Measurements from ENCODE around the gene SLC24A1.
A peak's percentile ranks its signal among the peaks of the same experiment; 100 is the strongest.

SLC24A1 gene

DNA sequence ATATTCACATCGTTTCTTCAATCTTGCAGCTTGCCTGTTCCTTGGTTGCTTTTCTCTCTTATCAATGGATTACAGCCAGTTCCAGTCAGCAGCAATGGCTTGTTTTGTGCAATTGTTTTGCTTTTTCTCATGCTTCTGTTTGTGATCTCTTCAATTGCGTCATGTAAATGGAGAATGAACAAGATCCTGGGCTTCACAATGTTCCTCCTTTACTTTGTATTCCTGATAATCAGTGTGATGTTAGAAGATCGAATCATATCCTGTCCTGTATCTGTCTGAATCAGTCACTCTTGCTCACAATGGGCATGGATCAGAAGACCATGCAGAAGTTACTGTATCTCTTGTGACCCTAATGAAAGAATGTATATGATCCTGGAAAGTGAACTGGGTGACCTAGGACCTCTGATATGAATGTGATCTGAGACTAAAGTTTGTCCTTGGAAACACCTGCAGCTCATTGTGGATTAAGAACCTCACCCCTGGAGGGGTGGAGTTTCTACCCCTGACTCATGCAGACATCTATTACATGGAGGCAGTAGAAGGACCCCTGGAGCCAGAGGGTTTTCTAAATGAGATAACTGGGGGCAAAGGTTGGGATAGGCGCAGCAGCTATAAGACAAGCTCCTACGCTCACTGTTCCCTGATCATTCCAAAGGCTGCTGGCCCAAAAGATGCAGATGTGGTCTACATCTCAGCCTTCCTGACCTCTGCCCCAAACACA is 32.2 kb downstream of the SLC24A1 start:
- no peak for DNase-seq

DNA sequence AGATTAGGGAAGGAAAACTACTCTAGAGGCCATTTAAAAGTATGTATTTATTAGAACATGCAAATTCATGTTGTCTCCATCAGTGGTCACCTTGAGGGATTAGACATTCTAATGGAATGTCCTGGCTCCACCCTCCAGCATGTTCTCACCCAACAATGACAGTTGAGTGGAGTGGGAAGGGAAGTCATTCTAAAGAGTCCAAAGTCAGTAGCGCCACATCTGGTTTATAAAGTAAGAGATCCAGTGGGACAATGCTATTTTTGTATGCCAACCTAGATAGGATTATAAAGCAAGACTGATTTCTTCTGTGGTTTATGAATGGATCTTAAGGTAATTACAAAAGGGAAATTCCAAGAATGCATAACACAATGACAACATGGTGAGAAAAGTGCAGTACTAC is 33.3 kb downstream of the SLC24A1 start:
- no peak for DNase-seq

DNA sequence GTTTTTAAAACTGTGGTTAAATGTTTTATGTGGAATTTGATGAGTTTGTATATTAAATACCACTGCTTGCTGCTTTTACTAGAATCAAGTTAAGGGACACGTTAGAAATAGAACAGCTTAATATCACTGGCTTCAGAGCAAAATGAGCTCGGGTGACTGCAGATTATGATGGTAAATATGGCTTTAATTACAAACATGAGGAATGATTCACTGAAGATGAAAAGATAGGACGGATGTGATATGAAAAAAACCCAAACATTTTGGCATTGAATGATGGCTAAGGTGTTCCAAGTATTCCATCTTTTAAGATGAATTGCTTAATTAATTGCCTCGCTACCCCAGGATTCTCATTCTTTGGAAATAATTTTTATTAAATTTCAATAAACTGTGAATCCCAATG is 33.7 kb downstream of the SLC24A1 start:
- no peak for DNase-seq

DNA sequence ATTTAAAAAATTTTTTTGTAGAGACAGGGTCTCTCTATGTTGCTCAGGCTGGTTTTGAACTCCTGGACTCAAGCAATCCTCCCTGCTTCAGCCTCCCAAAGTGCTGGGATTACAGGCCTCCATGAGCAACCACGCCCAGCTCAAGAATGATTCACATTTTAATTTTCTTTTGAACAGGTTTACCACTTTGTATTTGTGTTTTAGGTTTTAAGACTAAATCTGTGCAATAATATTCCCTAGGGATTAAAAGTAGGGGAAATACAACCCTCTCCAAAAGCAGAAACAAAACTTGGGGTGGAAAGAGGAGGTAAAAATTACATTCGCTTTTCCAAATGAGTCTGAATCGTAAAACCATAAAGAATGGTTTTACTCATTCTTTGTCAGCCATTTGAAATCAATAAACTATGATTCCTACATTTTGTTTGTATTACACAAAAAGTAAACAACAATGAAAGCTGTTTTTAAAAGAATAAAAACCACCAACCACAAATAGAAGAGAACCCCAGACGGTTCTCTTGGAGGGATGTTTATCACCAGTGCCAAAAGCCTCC is 37.8 kb downstream of the SLC24A1 start:
- DNase-seq, result no peak

DNA sequence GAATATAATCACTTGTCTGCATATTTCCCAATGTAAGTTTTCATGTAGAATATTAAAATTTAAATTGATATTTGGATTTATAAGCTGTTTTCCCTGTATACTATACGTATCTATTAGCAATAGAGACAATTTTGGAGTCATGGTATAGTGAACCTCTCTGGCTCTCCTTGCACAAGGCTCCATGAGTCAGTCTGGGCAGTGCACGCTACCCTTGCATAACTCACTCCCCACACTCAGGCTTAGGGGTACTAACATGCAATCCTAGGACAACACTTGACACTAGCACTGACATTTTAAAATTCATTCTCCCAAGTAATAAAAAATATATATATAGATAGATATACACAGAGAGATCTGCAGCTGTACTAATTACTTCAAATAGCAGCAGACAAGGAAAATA is 39.2 kb downstream of the SLC24A1 start:
- DNase-seq, result peak; percentile 34

DNA sequence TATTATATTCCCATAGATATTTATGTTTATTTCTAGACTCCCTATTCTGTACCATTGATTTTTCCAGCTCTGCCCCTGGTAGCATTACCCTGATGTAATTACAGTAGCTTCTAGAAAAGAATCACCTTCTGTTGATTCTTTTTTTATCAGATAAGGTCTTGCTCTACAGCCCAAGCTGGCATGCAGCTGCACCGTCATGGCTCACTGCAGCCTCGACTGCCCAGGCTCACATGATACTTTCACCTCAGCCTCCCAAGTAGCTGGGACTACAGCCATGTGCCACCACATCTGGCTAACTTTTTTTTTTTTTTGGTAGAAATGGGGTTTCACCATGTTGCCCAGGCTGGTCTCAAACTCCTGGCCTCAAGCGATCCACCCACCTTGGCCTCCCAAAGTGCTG is 41.8 kb downstream of the SLC24A1 start:
- DNase-seq, result no peak

DNA sequence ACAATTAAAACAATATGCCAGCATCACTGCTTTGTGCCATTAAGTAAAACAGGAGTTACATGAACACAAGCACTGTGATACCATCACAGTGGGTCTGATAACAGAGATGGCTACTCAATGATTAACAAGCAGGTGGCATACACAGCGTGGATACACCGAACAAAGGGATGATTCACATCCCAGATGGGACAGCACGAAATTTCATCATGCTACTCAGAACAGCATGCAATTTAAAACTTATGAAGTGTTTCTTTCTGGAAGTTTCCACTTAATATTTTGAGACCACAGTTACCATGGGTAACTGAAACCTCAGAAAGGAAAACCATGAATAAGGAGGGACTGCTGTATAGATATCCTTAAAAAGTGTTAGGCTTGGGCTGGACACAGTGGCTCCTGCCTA is 44.5 kb downstream of the SLC24A1 start:
- peak; percentile 9 for DNase-seq

DNA sequence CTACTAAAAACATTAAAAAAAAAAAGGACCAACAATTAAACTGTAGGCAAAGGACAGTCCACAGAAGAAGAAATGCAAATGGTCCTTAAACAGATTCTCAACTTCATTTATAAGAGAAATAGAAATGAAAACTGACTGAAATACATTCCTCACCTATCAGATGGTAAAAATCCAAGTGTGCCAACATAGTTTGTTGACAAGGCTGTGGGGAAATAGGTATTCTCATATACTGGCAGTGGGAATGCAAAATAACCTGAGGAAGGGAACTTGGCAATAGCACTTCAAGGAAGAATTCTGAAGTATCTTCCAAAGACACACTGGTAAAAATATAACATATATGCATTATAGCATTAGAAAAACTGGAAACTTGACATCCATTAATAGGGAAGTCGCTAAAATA is 53.8 kb downstream of the SLC24A1 start:
- no peak for DNase-seq

DNA sequence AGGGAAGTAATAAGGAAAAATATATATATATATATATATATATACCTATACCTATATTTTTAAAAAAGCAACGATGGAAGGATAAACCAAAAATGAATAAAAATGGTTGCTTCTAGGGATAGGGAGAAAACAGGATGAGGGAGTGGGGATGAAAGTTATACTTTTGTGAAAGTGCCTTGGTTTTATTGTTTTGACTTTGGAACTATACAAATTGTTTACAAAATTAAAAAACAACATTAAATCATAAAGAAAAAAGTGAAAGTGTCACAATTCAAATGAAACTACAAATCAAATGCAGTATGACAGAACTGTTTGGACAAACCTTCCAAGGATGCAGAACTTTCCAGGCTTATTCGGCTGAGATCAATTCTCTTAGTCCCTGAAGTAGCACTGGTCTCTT is 54.4 kb downstream of the SLC24A1 start:
- no peak for DNase-seq

DNA sequence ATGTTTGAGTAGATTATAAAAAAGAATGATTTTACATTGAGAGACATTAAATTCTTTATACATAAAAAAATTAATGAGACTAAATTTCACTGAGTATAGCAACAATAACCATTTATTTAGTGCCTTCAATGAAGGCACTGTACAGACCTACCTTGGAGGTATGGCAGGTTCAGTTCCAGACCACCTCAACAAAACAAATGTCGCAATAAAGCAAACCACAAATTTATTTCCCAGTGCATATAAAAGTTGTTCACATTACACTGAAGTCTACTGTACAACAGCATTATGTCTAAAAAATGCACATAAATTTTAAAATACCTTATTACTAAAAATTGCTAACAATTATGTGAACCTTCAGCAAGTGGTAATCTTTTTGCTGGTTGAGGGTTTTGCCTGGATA is 58.8 kb downstream of the SLC24A1 start:
- no peak for DNase-seq

DNA sequence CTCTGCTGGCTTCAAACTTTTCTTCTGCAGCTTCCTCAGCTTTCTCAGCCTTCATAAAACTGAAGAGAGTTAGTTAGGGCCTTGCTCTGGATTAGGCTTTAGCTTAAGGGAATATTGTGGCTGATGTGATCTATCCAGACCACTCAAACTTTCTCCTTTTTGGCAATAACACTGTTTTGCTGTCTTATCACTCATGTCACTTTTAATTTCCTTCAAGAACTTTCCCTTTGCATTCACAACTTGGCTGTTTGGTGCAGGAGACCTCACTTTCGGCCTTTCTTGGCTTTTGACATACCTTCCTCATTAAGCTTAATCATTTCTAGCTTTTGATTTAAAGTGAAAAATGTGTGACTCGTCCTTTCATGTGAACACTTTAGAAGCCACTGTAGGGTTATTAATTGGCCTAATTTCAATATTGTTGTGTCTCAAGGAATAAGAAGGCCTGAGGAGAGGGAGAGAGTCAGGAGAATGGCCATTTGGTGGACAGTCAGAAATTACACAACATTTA is 60.7 kb downstream of the SLC24A1 start:
- DNase-seq, result no peak

DNA sequence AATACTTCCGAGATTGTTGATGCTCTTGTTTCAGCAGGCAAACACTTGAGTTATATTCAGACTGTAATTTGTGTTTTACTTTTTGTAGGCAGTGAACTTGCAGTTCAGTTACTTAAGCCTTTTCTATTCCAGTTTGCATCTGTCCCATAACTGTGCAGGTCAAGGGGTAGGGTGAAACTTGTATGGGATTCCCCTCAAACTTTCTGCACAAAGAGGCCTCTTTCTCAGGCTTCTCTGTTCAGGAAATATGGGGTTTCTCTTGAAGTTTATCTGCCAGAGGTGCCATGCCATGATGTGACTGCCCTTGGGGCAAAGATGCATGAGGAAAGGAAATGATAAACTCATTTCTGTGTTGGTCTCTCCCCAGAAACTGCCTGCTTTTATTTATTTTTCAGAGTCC is 66.7 kb downstream of the SLC24A1 start:
- DNase-seq, result no peak

DNA sequence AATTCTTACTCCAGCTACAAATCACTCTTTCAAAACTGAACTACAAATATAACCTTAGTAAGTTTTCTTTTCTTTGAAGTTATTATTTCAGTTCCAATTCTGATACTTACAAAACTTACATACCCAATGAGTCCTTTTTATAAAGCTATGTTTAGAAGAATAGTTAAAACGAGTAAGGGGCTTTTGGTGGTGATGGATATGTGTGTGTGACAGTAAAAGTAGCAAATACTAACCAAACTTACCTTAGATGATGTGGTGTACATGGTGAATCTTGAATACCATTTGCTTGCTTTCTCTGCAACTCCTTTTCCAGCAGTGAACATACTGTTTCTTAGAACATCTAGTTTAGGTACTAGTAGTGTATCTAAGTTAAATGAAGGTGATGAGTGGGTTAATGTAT is 68.4 kb downstream of the SLC24A1 start:
- no peak for DNase-seq

DNA sequence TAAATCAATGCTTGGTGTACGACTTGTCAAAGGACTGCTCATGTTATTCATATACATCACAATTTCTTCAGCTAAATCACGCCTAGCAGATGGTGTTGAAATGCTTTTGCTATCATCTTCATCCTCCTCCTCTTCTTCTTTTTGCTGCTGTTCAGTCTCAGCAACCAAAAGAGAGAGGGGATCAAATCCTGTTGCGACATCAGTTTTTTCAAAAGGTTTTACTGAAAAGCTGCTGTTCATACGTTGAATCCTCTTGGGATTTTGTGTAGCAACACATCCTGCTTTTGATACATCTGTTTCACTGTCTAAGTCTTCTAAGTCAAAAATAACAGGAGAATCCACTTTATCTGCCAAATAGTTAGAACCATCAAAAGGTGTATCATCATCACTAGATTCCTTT is 69.0 kb downstream of the SLC24A1 start:
- DNase-seq, result peak; percentile 10

DNA sequence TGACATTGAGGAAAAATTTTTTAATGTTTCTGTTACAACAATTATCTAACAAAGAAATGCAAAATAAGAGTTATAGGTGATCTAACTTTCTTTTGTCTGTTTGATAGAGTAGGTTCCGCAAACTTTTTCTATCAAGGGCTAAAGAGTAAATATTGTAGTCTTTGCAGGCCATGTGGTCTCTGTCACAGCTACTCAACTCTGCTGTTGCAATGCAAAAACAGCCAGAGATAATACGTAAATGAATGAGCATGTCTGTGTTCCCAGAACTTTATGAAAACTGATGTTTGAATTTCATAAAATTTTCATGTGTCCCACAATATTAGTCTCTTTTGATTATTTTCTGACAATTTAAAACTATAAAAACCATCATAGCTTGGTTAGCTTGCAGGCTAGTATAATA is 73.3 kb downstream of the SLC24A1 start:
- DNase-seq, result no peak

Measured in MV-4-11 (cell line).